Psoas muscle (tissue), 8 donors: ENCODE data around the gene FNDC11. TPM values are rescaled to one million over a fixed set of nuclear protein-coding genes. Genes with fewer than 3 reads are reported as not detected.

ENCODE experiments used
- ATAC-seq, 4 donors: fragments of 200-7000 bp; cut with Tn5 transposase; one replicate each; pipeline ENCODE4 v1.9.1; 2020; ENCODE audit warnings: moderate library complexity in 3 of 4, mild to moderate bottlenecking in 2 of 4
- DNase-seq, 2 donors: peaks; one replicate each; pipeline ENCODE4 v3.0.0-alpha.2; 2020
- H3K27ac ChIP-seq: fragments of 200-600 bp; one replicate; pipeline ENCODE4 v1.8.0; 2022
- H3K27me3 ChIP-seq, 3 donors: fragments of 200-600 bp in 1 of 3; one replicate each; pipeline versions ENCODE4 v1.6.1 to v1.8.0; 2013 to 2022; ENCODE audit warnings: low read length in 2 of 3, mild to moderate bottlenecking in 2 of 3, moderate library complexity in 1 of 3; ENCODE audit not compliant: insufficient read depth in 3 of 3
- H3K36me3 ChIP-seq, 2 donors: fragments of 200-600 bp in 1 of 2; one replicate each; pipeline versions ENCODE4 v1.6.1 to v1.8.0; 2013 to 2022; ENCODE audit warnings: low read depth in 1 of 2, mild to moderate bottlenecking in 1 of 2, moderate library complexity in 1 of 2; ENCODE audit not compliant: insufficient read depth in 1 of 2
- H3K4me1 ChIP-seq: fragments of 200-600 bp; one replicate; pipeline ENCODE4 v1.8.0; 2022
- H3K4me3 ChIP-seq: fragments of 200-600 bp; one replicate; pipeline ENCODE4 v1.8.0; 2022; ENCODE audit warnings: mild to moderate bottlenecking
- H3K9me3 ChIP-seq: fragments of 200-600 bp; one replicate; pipeline ENCODE4 v1.8.0; 2022
- WGBS, 3 donors: extraction: QIAGEN DNeasy Blood & Tissue Kit; methylation state at CpG; one replicate each; pipeline versions ENCODE4 v1.1.6 to v1.1.7; 2013; 5-methylcytosine and 5-hydroxymethylcytosine counted together
- intact Hi-C, 2 donors: fragments of 100-400 bp; cut with DNase I; formaldehyde crosslinking; loops; one replicate each; pipeline versions ENCODE4 v1.11.0 to v1.14.2; 2022
- polyA plus RNA-seq, 3 donors: library from polyadenylated mRNA; stranded (reverse); fragments of 200-250 nt; gene quantifications; one replicate each; pipeline ENCODE4 v1.2.3, GENCODE V29; 2013
- total RNA-seq, 4 donors: library from RNA; stranded (reverse); fragmentation: NEBNext Ultra II Directional in 2 of 4; extraction: Animal tissue kit (Norgen Biotek cat#: 25700) in 2 of 4; gene quantifications; one replicate each; pipeline versions ENCODE4 v1.2.1 to v1.2.4, GENCODE V29; 2021 to 2023
- TF ChIP-seq, protein P1 (sequence below): fragments of 200-600 bp; IDR thresholded peaks from one replicate; pipeline ENCODE4 v1.8.0; 2022; ENCODE audit warnings: antibody characterized with exemption
- donor health status: healthy with polysubstance abuse.
- donor health status: DM: no; HTN: no; CAD: no; lungs with moderate emphysema.
- donor health status: Bipolar disorder and iron deficiency.
- donor health status: healthy.
- donor health status: DM: yes; HTN: yes; CAD: no.
- donor health status: DM: no; HTN: no; CAD: no.
- donor health status: DM: no; HTN: no; CAD: no.
- donor health status: DM: yes; HTN: yes; CAD: no.

The FNDC11 gene
- total and polyA plus RNA-seq, 7 donors: 0.07 to 0.14 (median 0.08) TPM; not detected in 4

DNA sequence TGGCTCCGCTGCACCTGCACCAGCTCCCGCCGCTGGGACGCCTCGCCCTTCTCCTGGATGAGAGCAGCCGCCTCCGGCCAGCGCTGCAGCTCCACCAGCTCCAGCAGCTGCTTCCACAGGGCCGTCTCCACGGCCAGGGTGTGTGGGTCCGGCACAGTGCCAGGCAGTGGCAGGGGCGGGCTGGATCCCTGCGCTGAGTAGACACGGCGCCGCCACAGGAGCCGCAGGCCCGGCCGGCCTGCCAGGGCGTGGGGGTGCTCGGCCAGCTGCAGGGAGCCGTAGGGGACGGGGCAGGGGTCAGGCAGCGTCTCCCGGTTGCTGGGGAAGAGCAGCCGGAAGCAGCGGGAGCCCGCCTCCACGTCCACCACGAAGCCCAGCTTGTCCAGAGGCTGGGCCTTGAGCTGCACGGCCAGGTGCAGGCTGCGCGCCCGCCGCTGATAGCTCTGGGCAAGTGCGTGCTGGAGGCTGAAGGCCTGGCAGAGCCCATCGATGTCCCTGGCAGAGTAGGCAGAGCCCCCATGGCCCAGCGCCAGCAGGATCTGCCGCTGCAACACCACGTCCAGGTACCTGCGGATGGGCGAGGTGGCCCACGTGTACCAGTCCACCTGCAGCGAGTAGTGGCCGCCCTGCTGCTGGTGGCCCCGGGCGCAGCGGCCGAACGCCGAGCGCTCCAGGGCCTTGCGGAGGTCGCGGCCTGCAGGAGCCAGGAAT, 9.4 kb downstream of the FNDC11 start:
- no peaks in the 10 kb centered on the region for H3K9me3 ChIP-seq
- intact Hi-C loops: no loop called here
- DNase-seq (no peak), ATAC-seq (no peak)
- H3K27ac ChIP-seq: no peak overlapping the region
- H3K4me3 ChIP-seq: no peak overlapping the region
- H3K36me3 ChIP-seq: peaks cover 0 to 18% of the 10 kb centered on the region in 2 donors
- no peaks in the 10 kb centered on the region for H3K4me1 ChIP-seq
- TF ChIP-seq, protein P1, sequence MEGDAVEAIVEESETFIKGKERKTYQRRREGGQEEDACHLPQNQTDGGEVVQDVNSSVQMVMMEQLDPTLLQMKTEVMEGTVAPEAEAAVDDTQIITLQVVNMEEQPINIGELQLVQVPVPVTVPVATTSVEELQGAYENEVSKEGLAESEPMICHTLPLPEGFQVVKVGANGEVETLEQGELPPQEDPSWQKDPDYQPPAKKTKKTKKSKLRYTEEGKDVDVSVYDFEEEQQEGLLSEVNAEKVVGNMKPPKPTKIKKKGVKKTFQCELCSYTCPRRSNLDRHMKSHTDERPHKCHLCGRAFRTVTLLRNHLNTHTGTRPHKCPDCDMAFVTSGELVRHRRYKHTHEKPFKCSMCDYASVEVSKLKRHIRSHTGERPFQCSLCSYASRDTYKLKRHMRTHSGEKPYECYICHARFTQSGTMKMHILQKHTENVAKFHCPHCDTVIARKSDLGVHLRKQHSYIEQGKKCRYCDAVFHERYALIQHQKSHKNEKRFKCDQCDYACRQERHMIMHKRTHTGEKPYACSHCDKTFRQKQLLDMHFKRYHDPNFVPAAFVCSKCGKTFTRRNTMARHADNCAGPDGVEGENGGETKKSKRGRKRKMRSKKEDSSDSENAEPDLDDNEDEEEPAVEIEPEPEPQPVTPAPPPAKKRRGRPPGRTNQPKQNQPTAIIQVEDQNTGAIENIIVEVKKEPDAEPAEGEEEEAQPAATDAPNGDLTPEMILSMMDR: no peak
- WGBS, 3 donors: 92 to 94% (median 93%) methylated on average over 43 to 55 of the region's 55 CpGs
- peaks cover 0 to 5% (median 0%) of the 10 kb centered on the region in 3 donors for H3K27me3 ChIP-seq

DNA sequence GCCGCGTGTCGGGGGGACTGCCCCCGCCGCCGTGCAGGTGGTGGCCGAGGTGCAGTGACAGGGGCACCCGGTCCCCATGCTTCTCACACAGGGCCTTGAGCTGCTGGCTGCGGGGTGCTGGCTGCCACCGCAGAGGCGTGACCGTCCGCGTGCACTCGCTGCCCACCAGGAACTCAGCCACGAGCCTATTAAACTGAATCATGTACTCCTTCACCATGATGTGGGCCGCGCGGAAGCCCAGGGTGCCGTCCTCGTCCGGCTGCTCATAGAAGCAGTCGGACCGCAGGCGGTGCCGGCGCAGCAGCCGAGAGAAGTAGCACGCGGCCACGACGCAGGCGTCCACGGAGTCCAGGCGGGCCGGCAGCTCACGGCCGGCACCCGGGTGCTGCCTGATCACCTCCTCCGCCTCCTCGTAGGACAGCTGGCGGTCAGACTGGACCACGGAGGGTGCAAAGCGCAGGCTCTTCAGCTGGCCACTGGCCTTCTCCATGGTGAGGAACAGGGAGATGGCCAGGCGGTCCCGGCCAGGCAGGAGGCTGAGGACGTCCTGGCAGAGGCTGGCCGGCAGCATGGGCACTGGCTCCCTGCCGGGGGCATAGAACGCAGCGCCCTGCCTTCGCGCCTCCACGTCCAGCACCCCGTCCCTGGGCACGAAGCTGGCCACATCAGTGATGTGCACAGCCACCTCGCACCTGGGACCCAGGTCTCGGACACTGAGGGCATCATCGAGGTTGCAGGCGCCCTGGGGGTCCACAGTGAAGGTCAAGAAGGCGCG, 10.3 kb downstream of the FNDC11 start:
- H3K27ac ChIP-seq: no peak overlapping the region
- 93 to 95% (median 94%) methylated on average over 51 to 62 of the region's 62 CpGs for WGBS, 3 donors
- intact Hi-C loops: no loop called here
- peaks cover 0 to 10% (median 0%) of the 10 kb centered on the region in 3 donors for H3K27me3 ChIP-seq
- no peak overlapping the region for H3K4me3 ChIP-seq
- DNase-seq (no peak), ATAC-seq (no peak)
- H3K4me1 ChIP-seq: no peaks in the 10 kb centered on the region
- TF ChIP-seq, protein P1: no peak
- peaks cover 0 to 15% of the 10 kb centered on the region in 2 donors for H3K36me3 ChIP-seq
- H3K9me3 ChIP-seq: no peaks in the 10 kb centered on the region

DNA sequence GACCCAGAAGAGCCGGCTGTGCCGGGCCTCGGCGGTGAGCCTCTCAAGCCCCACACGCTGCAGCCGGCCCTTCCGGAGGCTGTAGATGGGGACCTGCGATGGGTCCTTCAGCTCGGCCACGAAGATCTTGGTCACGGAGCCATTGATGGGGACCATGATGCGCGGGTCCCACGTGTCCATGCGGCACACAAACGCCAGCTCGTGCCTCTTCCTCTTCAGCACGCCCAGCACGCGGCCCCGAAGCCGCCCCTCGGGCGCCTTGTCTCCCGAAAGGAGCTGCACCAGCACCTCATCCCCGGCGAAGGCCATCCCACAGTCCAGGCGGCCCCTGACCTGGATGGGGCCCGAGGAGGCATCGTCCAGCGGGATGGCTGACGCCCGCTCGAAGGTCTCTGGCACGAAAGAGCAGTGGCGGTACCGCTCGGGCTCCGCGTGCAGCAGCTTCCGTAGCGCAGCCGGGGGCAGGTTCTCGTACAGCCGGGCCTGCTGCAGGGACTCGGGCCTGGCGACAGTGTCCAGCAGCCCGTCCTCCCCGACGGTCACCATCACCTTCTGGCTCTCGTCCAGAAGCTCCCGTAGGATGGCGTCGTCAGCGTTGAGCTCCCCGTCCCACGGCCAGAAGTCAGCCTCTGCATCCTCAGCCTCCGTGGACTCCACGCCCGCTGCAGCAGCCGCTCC, 11.2 kb downstream of the FNDC11 start:
- DNase-seq: no peak
- intact Hi-C loops: no loop called here
- Histone ChIP-seq H3K27me3 (peaks cover 0 to 16% (median 0%) of the 10 kb centered on the region in 3 donors), H3K4me1 (no peaks in the 10 kb centered on the region), H3K27ac (no peak overlapping the region), H3K9me3 (no peaks in the 10 kb centered on the region), H3K36me3 (peaks cover 0 to 15% of the 10 kb centered on the region in 2 donors), H3K4me3 (no peak overlapping the region)
- 93 to 95% (median 94%) methylated on average over 54 to 61 of the region's 61 CpGs for WGBS, 3 donors
- TF ChIP-seq, protein P1: no peak
- no peak for ATAC-seq

DNA sequence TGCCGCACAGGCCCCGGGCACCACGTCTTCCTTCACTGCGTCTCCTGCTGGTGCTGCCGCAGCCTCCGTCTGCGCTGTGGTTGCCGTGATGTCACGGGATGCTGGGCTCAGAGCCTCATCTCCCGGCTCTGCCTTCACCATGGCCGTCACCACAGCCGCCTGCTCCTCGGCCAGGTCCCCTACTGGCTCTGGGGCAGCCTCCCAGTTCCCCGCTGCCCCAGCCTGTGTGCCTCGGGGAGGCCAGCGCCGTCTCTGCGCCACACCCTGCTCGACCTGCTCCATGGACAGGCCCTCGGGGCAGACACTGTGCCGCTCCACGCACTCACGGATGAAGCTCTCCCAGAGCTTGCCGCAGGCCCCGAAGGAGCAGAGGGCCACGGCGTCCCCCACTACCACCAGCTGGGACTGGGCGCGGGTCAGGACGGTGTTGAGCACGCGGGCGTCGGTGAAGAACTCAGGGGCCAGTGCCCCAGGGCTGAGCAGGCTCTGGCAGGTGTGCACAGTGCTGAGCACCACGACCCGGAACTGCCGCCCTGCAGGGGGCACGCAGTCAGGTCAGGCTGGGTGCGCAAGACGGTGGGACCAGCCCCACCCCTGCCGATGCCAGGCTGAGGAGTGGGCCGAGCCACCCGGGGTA, 11.9 kb downstream of the FNDC11 start:
- intact Hi-C loops: no loop called here

More for the DNA sequence above, 11.9 kb downstream of the FNDC11 start:
- H3K4me1 ChIP-seq: no peaks in the 10 kb centered on the region
- no peak overlapping the region for H3K4me3 ChIP-seq
- 89 to 91% (median 91%) methylated on average over 41 to 43 of the region's 43 CpGs for WGBS, 3 donors
- ATAC-seq (no peak), DNase-seq (no peak)
- TF ChIP-seq, protein P1: no peak
- peaks cover 0 to 16% (median 0%) of the 10 kb centered on the region in 3 donors for H3K27me3 ChIP-seq
- H3K9me3 ChIP-seq: no peaks in the 10 kb centered on the region
- H3K36me3 ChIP-seq: peaks cover 0 to 8% of the 10 kb centered on the region in 2 donors
- H3K27ac ChIP-seq: no peak overlapping the region
